Mesenchymal stem cell (in vitro differentiated cells and primary cell): ENCODE measurements around the gene CHD9NB.

Experiments
- DNase-seq: peaks from one replicate; pipeline ENCODE4 v3.0.0-alpha.2; 2013
- H2AFZ ChIP-seq: one replicate; pipeline ENCODE4 v1.6.1; 2013; ENCODE audit warnings: low read depth, mild to moderate bottlenecking, control low read depth, inconsistent platforms, low read length, moderate library complexity
- H2AK5ac ChIP-seq: 2 replicates; pipeline ENCODE4 v1.6.1; 2013; ENCODE audit warnings: low read length, moderate library complexity, mild to moderate bottlenecking, inconsistent platforms; ENCODE audit not compliant: severe bottlenecking
- H2BK120ac ChIP-seq: one replicate; pipeline ENCODE4 v1.6.1; 2013; ENCODE audit warnings: low read depth, mild to moderate bottlenecking, inconsistent platforms, low read length, moderate library complexity
- H2BK12ac ChIP-seq, 2 experiments: one replicate each; pipeline ENCODE4 v1.6.1; 2013; ENCODE audit warnings: inconsistent platforms in 2 of 2, low read length in 2 of 2, mild to moderate bottlenecking in 2 of 2, moderate library complexity in 2 of 2, control low read depth in 1 of 2
- H2BK15ac ChIP-seq: one replicate; pipeline ENCODE4 v1.6.1; 2013; ENCODE audit warnings: mild to moderate bottlenecking, low read depth, inconsistent platforms; ENCODE audit not compliant: poor library complexity, severe bottlenecking
- H2BK5ac ChIP-seq: 2 replicates; pipeline ENCODE4 v1.6.1; 2013; ENCODE audit warnings: low read depth, mild to moderate bottlenecking, low read length, control low read depth, inconsistent platforms; ENCODE audit not compliant: poor library complexity, severe bottlenecking
- H3K14ac ChIP-seq, 2 experiments: one replicate each; pipeline ENCODE4 v1.6.1; 2013; ENCODE audit warnings: inconsistent platforms in 2 of 2, low read length in 2 of 2, control low read depth in 1 of 2, mild to moderate bottlenecking in 1 of 2, moderate library complexity in 1 of 2
- H3K18ac ChIP-seq, 2 experiments: one replicate each; pipeline ENCODE4 v1.6.1; 2013; ENCODE audit warnings: inconsistent platforms in 2 of 2, low read length in 2 of 2, control low read depth in 1 of 2, low read depth in 1 of 2, mild to moderate bottlenecking in 1 of 2
- H3K23ac ChIP-seq, 2 experiments: one replicate each; pipeline ENCODE4 v1.6.1; 2013; ENCODE audit warnings: inconsistent platforms in 2 of 2, low read length in 2 of 2, mild to moderate bottlenecking in 2 of 2, moderate library complexity in 2 of 2, control low read depth in 1 of 2
- H3K27ac ChIP-seq: 2 replicates; pipeline ENCODE4 v1.5.1; 2013; ENCODE audit warnings: mild to moderate bottlenecking, moderate library complexity, low read length, control low read depth, inconsistent platforms; ENCODE audit not compliant: poor library complexity, severe bottlenecking
- H3K27me3 ChIP-seq, 2 experiments: 2 replicates each; pipeline versions ENCODE4 v1.6.1 to v1.7.0; 2013; ENCODE audit warnings: low read length in 2 of 2, mild to moderate bottlenecking in 2 of 2, moderate library complexity in 2 of 2, control low read depth in 1 of 2, inconsistent platforms in 1 of 2; ENCODE audit not compliant: control insufficient read depth in 1 of 2, insufficient read depth in 1 of 2
- H3K36me3 ChIP-seq, 2 experiments: 2 replicates each; pipeline versions ENCODE4 v1.6.1 to v1.7.0; 2013; ENCODE audit warnings: low read length in 2 of 2, control low read depth in 1 of 2, inconsistent platforms in 1 of 2, low read depth in 1 of 2, mild to moderate bottlenecking in 1 of 2; ENCODE audit not compliant: insufficient read depth in 2 of 2, control insufficient read depth in 1 of 2
- H3K4ac ChIP-seq, 2 experiments: one replicate each; pipeline ENCODE4 v1.6.1; 2013; ENCODE audit warnings: inconsistent platforms in 2 of 2, low read length in 2 of 2, mild to moderate bottlenecking in 2 of 2, moderate library complexity in 2 of 2, control low read depth in 1 of 2, low read depth in 1 of 2
- H3K4me1 ChIP-seq: 2 replicates; pipeline ENCODE4 v1.6.1; 2013; ENCODE audit warnings: low read depth, low read length, control low read depth; ENCODE audit not compliant: control insufficient read depth, insufficient read depth
- H3K4me2 ChIP-seq: 2 replicates; pipeline ENCODE4 v1.6.1; 2013; ENCODE audit warnings: low read length, mild to moderate bottlenecking, inconsistent platforms; ENCODE audit not compliant: poor library complexity, severe bottlenecking
- H3K4me3 ChIP-seq, 2 experiments: 2 replicates each; pipeline versions ENCODE4 v1.5.1 to v1.7.0; 2013; ENCODE audit warnings: low read length in 2 of 2, mild to moderate bottlenecking in 2 of 2, control low read depth in 1 of 2, low read depth in 1 of 2; ENCODE audit not compliant: insufficient read depth in 1 of 2
- H3K79me1 ChIP-seq: replicated peaks from 2 replicates; pipeline ENCODE4 v1.6.1; 2013; ENCODE audit warnings: mild to moderate bottlenecking, control low read depth, low read length, inconsistent platforms; ENCODE audit not compliant: poor library complexity, severe bottlenecking
- H3K9ac ChIP-seq: 2 replicates; pipeline ENCODE4 v1.7.0; 2013; ENCODE audit warnings: mild to moderate bottlenecking, low read length, moderate library complexity
- H3K9me3 ChIP-seq: 2 replicates; pipeline ENCODE4 v1.7.0; 2013; ENCODE audit warnings: mild to moderate bottlenecking, low read length; ENCODE audit not compliant: control insufficient read depth
- H4K8ac ChIP-seq: one replicate; pipeline ENCODE4 v1.6.1; 2013; ENCODE audit warnings: inconsistent platforms, mild to moderate bottlenecking, low read length, moderate library complexity
- H4K91ac ChIP-seq: one replicate; pipeline ENCODE4 v1.6.1; 2013; ENCODE audit warnings: mild to moderate bottlenecking, low read length, inconsistent platforms
- WGBS: methylation state at CpG from one replicate; pipeline ENCODE4 v1.1.7; 2013; ENCODE audit warnings: mixed read lengths; 5-methylcytosine and 5-hydroxymethylcytosine counted together

The CHD9NB gene

GRCh38 chr16:53031323-53031942 is 21.3 kb downstream of the CHD9NB start:
- Histone ChIP-seq H3K4me3 (no peak overlapping the region), H3K36me3 (no peaks in the 10 kb centered on the region), H3K4me2 (no peak overlapping the region), H2AFZ (no peak overlapping the region), H3K9ac (peak overlapping the region; percentile 60), H2BK120ac (no peak overlapping the region), H4K8ac (no peak overlapping the region), H2BK12ac (no peak overlapping the region), H3K27ac (no peak overlapping the region), H3K23ac (no peak overlapping the region), H3K18ac (no peak overlapping the region), H4K91ac (no peak overlapping the region), H2BK15ac (no peak overlapping the region), H2BK5ac (no peak overlapping the region), H3K4ac (no peak overlapping the region), H3K9me3 (peaks cover 10% of the 10 kb centered on the region), H3K14ac (no peak overlapping the region), H2AK5ac (no peak overlapping the region), H3K79me1 (no peaks in the 10 kb centered on the region), H3K27me3 (no peaks in the 10 kb centered on the region), H3K4me1 (no peaks in the 10 kb centered on the region)
- no peak for DNase-seq
- WGBS = 55% methylated on average over 2 of the region's 2 CpGs

GRCh38 chr16:53029971-53030370 is 22.7 kb downstream of the CHD9NB start:
- no peak overlapping the region for H3K14ac ChIP-seq
- H3K27ac ChIP-seq = no peak overlapping the region
- H2AFZ ChIP-seq = no peak overlapping the region
- H3K23ac ChIP-seq = no peak overlapping the region
- no peak overlapping the region for H3K18ac ChIP-seq
- no peaks in the 10 kb centered on the region for H3K4me1 ChIP-seq
- H2BK5ac ChIP-seq = no peak overlapping the region
- no peak overlapping the region for H2BK15ac ChIP-seq
- no peak overlapping the region for H4K8ac ChIP-seq
- peaks cover 10% of the 10 kb centered on the region for H3K9me3 ChIP-seq
- no peak overlapping the region for H3K4me3 ChIP-seq
- no peak for DNase-seq
- H3K9ac ChIP-seq = no peak overlapping the region
- WGBS = 69% methylated on average over 3 of the region's 3 CpGs
- no peak overlapping the region for H3K4ac ChIP-seq
- H2AK5ac ChIP-seq = no peak overlapping the region
- no peak overlapping the region for H2BK12ac ChIP-seq
- H4K91ac ChIP-seq = no peak overlapping the region
- no peaks in the 10 kb centered on the region for H3K27me3 ChIP-seq
- H3K79me1 ChIP-seq = no peaks in the 10 kb centered on the region
- no peaks in the 10 kb centered on the region for H3K36me3 ChIP-seq
- H3K4me2 ChIP-seq = no peak overlapping the region
- H2BK120ac ChIP-seq = no peak overlapping the region

- H3K27ac ChIP-seq = no peak overlapping the region
- H2BK5ac ChIP-seq = no peak overlapping the region
- H3K36me3 ChIP-seq = no peaks in the 10 kb centered on the region
- H2BK120ac ChIP-seq = no peak overlapping the region
- no peak for DNase-seq
- no peak overlapping the region for H3K14ac ChIP-seq
- H3K4ac ChIP-seq = no peak overlapping the region
- no peaks in the 10 kb centered on the region for H3K4me1 ChIP-seq
- no peak overlapping the region for H4K8ac ChIP-seq
- whole genome bisulfite sequencing = 95% methylated on average over 4 of the region's 4 CpGs
- H3K9me3 ChIP-seq = no peaks in the 10 kb centered on the region
- no peaks in the 10 kb centered on the region for H3K79me1 ChIP-seq
- no peak overlapping the region for H3K4me2 ChIP-seq
- no peaks in the 10 kb centered on the region for H3K27me3 ChIP-seq
- H3K18ac ChIP-seq = no peak overlapping the region
- H2BK12ac ChIP-seq = no peak overlapping the region
- no peak overlapping the region for H3K4me3 ChIP-seq
- no peak overlapping the region for H3K23ac ChIP-seq
- H2BK15ac ChIP-seq = no peak overlapping the region
- no peak overlapping the region for H2AK5ac ChIP-seq
- no peak overlapping the region for H4K91ac ChIP-seq
- H2AFZ ChIP-seq = no peak overlapping the region
- H3K9ac ChIP-seq = no peak overlapping the region
Observed at GRCh38 chr16:53024045-53024444, 28.7 kb downstream of the CHD9NB start.

- Histone ChIP-seq H3K23ac (no peak overlapping the region), H3K27ac (no peak overlapping the region), H3K9ac (peak overlapping the region; percentile 23), H2BK15ac (no peak overlapping the region), H4K8ac (no peak overlapping the region), H2BK12ac (no peak overlapping the region), H2AK5ac (no peak overlapping the region), H3K18ac (no peak overlapping the region), H2AFZ (no peak overlapping the region), H3K27me3 (no peaks in the 10 kb centered on the region), H3K9me3 (no peaks in the 10 kb centered on the region), H3K14ac (no peak overlapping the region), H4K91ac (no peak overlapping the region), H3K4me2 (no peak overlapping the region), H3K36me3 (no peaks in the 10 kb centered on the region), H3K4me3 (no peak overlapping the region), H2BK120ac (no peak overlapping the region), H3K79me1 (no peaks in the 10 kb centered on the region), H2BK5ac (no peak overlapping the region), H3K4me1 (no peaks in the 10 kb centered on the region), H3K4ac (no peak overlapping the region)
- DNase-seq = peak; percentile 51
- WGBS = 9% methylated on average over 4 of the region's 5 CpGs
Observed at GRCh38 chr16:53022374-53022773, 30.3 kb downstream of the CHD9NB start.
